CD4-positive, alpha-beta memory T cell (primary cell): Measurements from ENCODE around the gene PTPRD. TPM values are rescaled to one million over a fixed set of nuclear protein-coding genes. Genes with fewer than 3 reads are reported as not detected.

Source experiments
- CTCF ChIA-PET: fragments of 350-600 bp; sonication (Branson Sonifier 250); formaldehyde crosslinking; loops from one replicate; lab custom pipeline; 2021; ENCODE audit warnings: inconsistent platforms; ENCODE audit not compliant: partially characterized antibody; lab: Charles Lee
- POLR2A ChIA-PET: fragments of 350-600 bp; sonication (Branson Sonifier 250); formaldehyde crosslinking; loops from one replicate; lab custom pipeline; 2021; ENCODE audit not compliant: partially characterized antibody; lab: Charles Lee
- DNase-seq, 5 donors: peaks; one replicate each; pipeline versions ENCODE4 v3.0.0 to v3.0.0-alpha.2; 2020 to 2022; ENCODE audit warnings: mixed read lengths in 1 of 5
- H3K27ac ChIP-seq: one replicate; pipeline ENCODE4 v1.7.0; 2013; ENCODE audit warnings: low read depth, low read length
- H3K27me3 ChIP-seq: 2 replicates; pipeline ENCODE4 v1.7.0; 2013; ENCODE audit warnings: mild to moderate bottlenecking, low read length, moderate library complexity; ENCODE audit not compliant: insufficient read depth
- H3K36me3 ChIP-seq: 2 replicates; pipeline ENCODE4 v1.7.0; 2013; ENCODE audit warnings: mild to moderate bottlenecking, low read length, moderate library complexity; ENCODE audit not compliant: insufficient read depth
- H3K4me1 ChIP-seq: 2 replicates; pipeline ENCODE4 v1.7.0; 2013; ENCODE audit warnings: mild to moderate bottlenecking, low read length, moderate library complexity; ENCODE audit not compliant: insufficient read depth
- H3K4me3 ChIP-seq, 2 donors: one replicate each; pipeline ENCODE4 v1.7.0; 2013; ENCODE audit warnings: low read length in 2 of 2, mild to moderate bottlenecking in 1 of 2
- H3K9me3 ChIP-seq, 2 donors: one replicate each; pipeline ENCODE4 v1.7.0; 2013; ENCODE audit warnings: low read length in 2 of 2, control low read depth in 1 of 2; ENCODE audit not compliant: control insufficient read depth in 1 of 2
- H3K27ac Mint-ChIP-seq, 7 donors: one replicate each; pipeline ENCODE4 v1.8.0; 2020 to 2021; ENCODE audit warnings: mixed read lengths in 7 of 7, mild to moderate bottlenecking in 6 of 7, inconsistent platforms in 3 of 7, moderate library complexity in 3 of 7
- H3K27me3 Mint-ChIP-seq, 2 donors: one replicate each; pipeline ENCODE4 v1.8.0; 2020 to 2021; ENCODE audit warnings: mixed read lengths in 2 of 2
- H3K36me3 Mint-ChIP-seq, 2 donors: one replicate each; pipeline ENCODE4 v1.8.0; 2020 to 2021; ENCODE audit warnings: mixed read lengths in 2 of 2, inconsistent platforms in 1 of 2, mild to moderate bottlenecking in 1 of 2
- H3K4me1 Mint-ChIP-seq, 4 donors: one replicate each; pipeline ENCODE4 v1.8.0; 2020 to 2021; ENCODE audit warnings: mixed read lengths in 4 of 4, mild to moderate bottlenecking in 1 of 4
- H3K4me3 Mint-ChIP-seq, 8 donors: one replicate each; pipeline ENCODE4 v1.8.0; 2020 to 2021; ENCODE audit warnings: mixed read lengths in 8 of 8, mild to moderate bottlenecking in 7 of 8, moderate library complexity in 6 of 8, inconsistent platforms in 3 of 8
- H3K9me3 Mint-ChIP-seq, 8 donors: one replicate each; pipeline ENCODE4 v1.8.0; 2020 to 2021; ENCODE audit warnings: mixed read lengths in 8 of 8, mild to moderate bottlenecking in 5 of 8, inconsistent platforms in 3 of 8, moderate library complexity in 1 of 8
- intact Hi-C: fragments of 100-400 bp; cut with micrococcal nuclease; formaldehyde crosslinking; loops from one replicate; pipeline ENCODE4 v1.15.1; 2023
- polyA plus RNA-seq, 2 donors: library from polyadenylated mRNA; unstranded; fragments of 300-500 nt; fragmentation: Illumina TruSeq; gene quantifications; one replicate each; pipeline ENCODE4 v1.2.3, GENCODE V29; 2021
- total RNA-seq, 2 experiments: library from RNA; stranded (reverse); gene quantifications; one replicate each; pipeline ENCODE4 v1.2.3, GENCODE V29; 2021

The PTPRD gene
- total and polyA plus RNA-seq, 4 experiments from 2014 or later, result not detected

DNA sequence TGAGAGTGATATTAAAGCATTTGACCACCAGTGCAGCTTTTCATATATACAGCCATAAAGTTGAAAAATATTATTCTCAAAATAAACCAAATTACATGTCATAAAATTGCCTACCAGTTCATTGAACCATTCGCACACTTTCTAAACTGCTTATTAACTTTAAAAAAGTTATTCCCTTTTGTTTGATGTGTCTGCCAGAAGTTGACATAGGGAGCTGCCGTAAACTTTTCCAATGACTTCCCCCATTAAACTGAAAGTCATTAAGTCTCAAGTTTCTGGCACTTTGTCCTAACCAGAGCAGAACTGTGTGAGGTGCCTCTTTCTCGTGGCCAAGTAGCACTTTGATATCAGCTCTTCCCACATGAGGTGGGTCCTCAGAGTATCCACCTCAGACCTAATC is 2231.2 kb downstream of the PTPRD start:
- Histone ChIP-seq H3K27ac (no peak overlapping the region), H3K4me1 (no peaks in the 10 kb centered on the region), H3K36me3 (no peaks in the 10 kb centered on the region), H3K9me3 (no peaks in the 10 kb centered on the region), H3K27me3 (no peaks in the 10 kb centered on the region), H3K4me3 (no peak overlapping the region)
- ChIA-PET CTCF (no interaction called here), POLR2A (no interaction called here)
- H3K36me3 Mint-ChIP-seq, result no peaks in the 10 kb centered on the region
- intact Hi-C loops, result no loop called here
- H3K4me3 Mint-ChIP-seq, result no peak overlapping the region
- no peak overlapping the region for H3K27ac Mint-ChIP-seq
- H3K4me1 Mint-ChIP-seq, result no peaks in the 10 kb centered on the region
- H3K27me3 Mint-ChIP-seq, result no peaks in the 10 kb centered on the region
- DNase-seq, result no peak
- no peaks in the 10 kb centered on the region for H3K9me3 Mint-ChIP-seq

DNA sequence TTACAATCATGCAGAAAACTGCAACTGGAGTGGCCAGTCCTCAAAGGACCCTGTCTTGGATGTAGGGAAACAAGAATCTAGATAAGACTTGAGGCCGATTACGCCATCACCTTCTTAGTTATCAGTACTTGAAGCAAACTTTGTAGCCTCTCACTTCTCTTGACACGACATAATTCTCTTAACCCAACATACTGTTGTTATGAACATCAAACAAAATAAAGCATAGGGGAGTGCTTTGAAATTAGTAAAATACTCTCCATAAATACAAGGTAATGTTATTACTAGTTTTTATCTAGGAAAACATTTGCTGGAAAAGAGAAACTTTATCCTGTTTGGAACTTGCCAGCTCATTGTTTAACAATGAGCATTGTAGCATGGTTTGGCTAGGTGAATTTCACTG is 2238.3 kb downstream of the PTPRD start:
- Histone ChIP-seq H3K27me3 (no peaks in the 10 kb centered on the region), H3K9me3 (no peaks in the 10 kb centered on the region), H3K36me3 (no peaks in the 10 kb centered on the region), H3K4me3 (no peak overlapping the region), H3K4me1 (no peaks in the 10 kb centered on the region), H3K27ac (no peak overlapping the region)
- intact Hi-C loops, result no loop called here
- no peak for DNase-seq
- no peak overlapping the region for H3K4me3 Mint-ChIP-seq
- ChIA-PET CTCF (no interaction called here), POLR2A (no interaction called here)
- no peaks in the 10 kb centered on the region for H3K4me1 Mint-ChIP-seq
- H3K27me3 Mint-ChIP-seq, result no peaks in the 10 kb centered on the region
- no peak overlapping the region for H3K27ac Mint-ChIP-seq
- H3K36me3 Mint-ChIP-seq, result no peaks in the 10 kb centered on the region
- H3K9me3 Mint-ChIP-seq, result no peaks in the 10 kb centered on the region

DNA sequence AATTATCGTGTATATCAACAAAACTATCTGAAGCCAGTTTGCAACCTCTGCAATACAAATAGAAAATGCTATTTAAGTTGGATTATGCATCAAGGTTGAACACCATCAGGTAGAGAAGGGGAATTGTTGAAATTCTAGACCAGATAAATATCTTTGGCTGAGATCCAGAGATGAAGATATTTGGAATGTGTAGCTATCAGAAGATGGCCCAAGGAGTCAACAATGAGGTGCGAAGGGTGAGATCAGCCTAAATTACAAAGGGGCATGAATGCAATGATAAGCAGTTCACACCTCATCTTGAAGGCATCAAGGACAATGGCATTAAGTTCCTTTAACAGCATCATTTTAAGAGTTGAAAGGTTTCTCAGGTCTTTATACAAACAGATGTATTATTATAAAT is 2241.1 kb downstream of the PTPRD start:
- Mint-ChIP-seq H3K9me3 (no peaks in the 10 kb centered on the region), H3K27me3 (no peaks in the 10 kb centered on the region), H3K4me3 (no peak overlapping the region), H3K27ac (no peak overlapping the region), H3K36me3 (no peaks in the 10 kb centered on the region), H3K4me1 (no peaks in the 10 kb centered on the region)
- Histone ChIP-seq H3K36me3 (no peaks in the 10 kb centered on the region), H3K27me3 (no peaks in the 10 kb centered on the region), H3K9me3 (no peaks in the 10 kb centered on the region), H3K27ac (no peak overlapping the region), H3K4me3 (no peak overlapping the region), H3K4me1 (no peaks in the 10 kb centered on the region)
- ChIA-PET POLR2A (no interaction called here), CTCF (no interaction called here)
- intact Hi-C loops, result no loop called here
- DNase-seq, result no peak

DNA sequence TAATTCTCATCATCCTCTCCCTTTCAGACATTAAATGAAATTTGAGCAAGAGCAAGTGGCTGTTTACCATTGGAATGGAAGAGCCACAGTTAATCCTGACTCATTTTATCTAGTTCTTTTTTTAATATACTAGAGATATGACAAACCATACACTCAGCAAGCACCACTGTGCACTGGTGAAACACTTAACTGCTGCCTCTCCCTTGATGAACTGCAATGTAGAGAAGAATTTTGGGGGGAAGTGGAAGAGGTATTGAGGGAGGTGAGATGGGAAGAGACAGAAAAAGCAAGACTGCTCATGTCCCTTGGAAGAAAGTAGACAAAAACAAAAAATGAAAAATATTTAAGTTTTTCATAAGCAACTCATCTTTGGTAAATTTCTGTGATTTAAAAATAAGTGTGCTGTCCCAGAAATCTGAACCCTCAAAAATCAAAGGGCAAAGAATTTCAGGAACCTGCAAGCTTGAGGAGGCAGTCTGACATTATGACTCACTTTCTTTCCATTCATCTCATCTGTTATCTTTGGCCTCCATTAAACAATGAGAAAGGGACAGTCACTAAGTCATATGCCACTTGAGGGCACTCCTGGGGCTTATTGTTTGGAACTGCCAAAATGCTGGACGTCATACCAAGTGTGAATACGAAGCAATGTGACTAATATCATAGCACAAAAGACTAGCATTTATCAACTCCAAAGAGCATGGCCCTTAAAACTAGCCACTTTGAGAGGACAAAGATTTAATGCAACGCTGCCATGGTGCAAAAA is 2246.5 kb downstream of the PTPRD start:
- Mint-ChIP-seq H3K9me3 (no peaks in the 10 kb centered on the region), H3K27me3 (no peaks in the 10 kb centered on the region), H3K27ac (no peak overlapping the region), H3K4me3 (no peak overlapping the region), H3K36me3 (no peaks in the 10 kb centered on the region), H3K4me1 (no peaks in the 10 kb centered on the region)
- Histone ChIP-seq H3K27ac (no peak overlapping the region), H3K9me3 (no peaks in the 10 kb centered on the region), H3K4me3 (no peak overlapping the region), H3K27me3 (no peaks in the 10 kb centered on the region), H3K4me1 (no peaks in the 10 kb centered on the region), H3K36me3 (no peaks in the 10 kb centered on the region)
- intact Hi-C loops, result no loop called here
- POLR2A ChIA-PET, result no interaction called here
- CTCF ChIA-PET, result no interaction called here
- DNase-seq, result no peak

DNA sequence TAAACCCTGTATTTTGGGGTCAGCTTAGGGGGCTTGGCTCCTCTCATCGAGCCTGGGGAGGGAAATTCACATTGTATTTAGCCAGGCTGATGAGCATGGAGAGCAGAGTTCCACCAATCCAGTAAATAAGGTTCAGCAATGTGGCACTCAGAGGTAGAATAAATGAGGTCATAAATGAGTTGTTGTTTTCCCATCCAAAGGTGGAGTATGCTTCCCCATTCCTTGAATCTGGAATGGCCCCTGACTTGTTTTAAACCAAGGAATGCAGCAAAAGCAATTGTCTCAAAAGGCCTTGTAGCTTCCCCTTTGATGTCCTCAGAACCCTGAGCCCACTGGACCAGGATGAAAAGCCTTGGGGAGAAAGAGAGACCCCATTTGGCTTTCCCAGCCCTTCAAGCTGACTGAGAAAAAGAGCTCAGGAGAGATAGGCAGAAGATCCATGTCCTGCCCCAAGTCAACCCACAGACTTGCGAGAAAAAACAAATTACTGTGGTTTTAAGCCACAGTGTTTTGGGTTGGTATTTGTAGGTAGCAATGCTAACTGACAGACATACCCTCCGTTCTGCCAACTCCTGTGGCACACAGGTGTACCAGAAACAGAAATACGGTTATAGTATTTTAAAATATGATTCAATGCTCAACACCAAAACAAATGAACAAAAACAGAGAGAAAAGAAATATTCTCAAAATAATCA is 2247.2 kb downstream of the PTPRD start:
- Histone ChIP-seq H3K27ac (no peak overlapping the region), H3K27me3 (no peaks in the 10 kb centered on the region), H3K9me3 (no peaks in the 10 kb centered on the region), H3K4me3 (no peak overlapping the region), H3K4me1 (no peaks in the 10 kb centered on the region), H3K36me3 (no peaks in the 10 kb centered on the region)
- H3K27me3 Mint-ChIP-seq, result no peaks in the 10 kb centered on the region
- CTCF ChIA-PET, result no interaction called here
- no peaks in the 10 kb centered on the region for H3K4me1 Mint-ChIP-seq
- no peak overlapping the region for H3K27ac Mint-ChIP-seq
- POLR2A ChIA-PET, result no interaction called here
- no peaks in the 10 kb centered on the region for H3K36me3 Mint-ChIP-seq
- intact Hi-C loops, result no loop called here
- no peaks in the 10 kb centered on the region for H3K9me3 Mint-ChIP-seq
- H3K4me3 Mint-ChIP-seq, result no peak overlapping the region
- DNase-seq, result no peak

DNA sequence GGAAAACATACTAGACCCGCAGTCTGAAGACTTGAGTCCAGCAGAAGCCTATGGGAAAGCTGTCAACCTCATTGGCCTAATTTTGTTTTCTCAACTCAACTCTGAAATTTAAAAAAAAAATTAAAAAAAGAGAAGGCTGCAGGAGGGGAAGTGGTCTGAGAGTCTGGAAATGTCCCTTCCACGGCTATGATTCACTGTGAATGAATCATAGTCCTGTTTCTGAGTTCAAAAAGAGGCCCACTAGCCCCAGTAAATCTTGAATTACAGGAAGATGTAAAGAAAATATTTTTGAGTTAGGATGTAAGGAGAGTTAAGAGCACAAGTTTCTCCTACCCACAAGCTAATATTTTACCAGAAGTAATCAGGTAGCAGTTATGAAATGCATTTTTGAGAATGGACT is 2247.8 kb downstream of the PTPRD start:
- no peaks in the 10 kb centered on the region for H3K36me3 Mint-ChIP-seq
- no peak for DNase-seq
- H3K9me3 Mint-ChIP-seq, result no peaks in the 10 kb centered on the region
- H3K9me3 ChIP-seq, result no peaks in the 10 kb centered on the region
- H3K36me3 ChIP-seq, result no peaks in the 10 kb centered on the region
- no peaks in the 10 kb centered on the region for H3K4me1 Mint-ChIP-seq
- no peaks in the 10 kb centered on the region for H3K27me3 Mint-ChIP-seq
- H3K27ac Mint-ChIP-seq, result no peak overlapping the region
- ChIA-PET CTCF (no interaction called here), POLR2A (no interaction called here)
- H3K4me3 Mint-ChIP-seq, result no peak overlapping the region
- intact Hi-C loops, result no loop called here
- no peaks in the 10 kb centered on the region for H3K27me3 ChIP-seq
- H3K4me1 ChIP-seq, result no peaks in the 10 kb centered on the region
- no peak overlapping the region for H3K4me3 ChIP-seq
- no peak overlapping the region for H3K27ac ChIP-seq

DNA sequence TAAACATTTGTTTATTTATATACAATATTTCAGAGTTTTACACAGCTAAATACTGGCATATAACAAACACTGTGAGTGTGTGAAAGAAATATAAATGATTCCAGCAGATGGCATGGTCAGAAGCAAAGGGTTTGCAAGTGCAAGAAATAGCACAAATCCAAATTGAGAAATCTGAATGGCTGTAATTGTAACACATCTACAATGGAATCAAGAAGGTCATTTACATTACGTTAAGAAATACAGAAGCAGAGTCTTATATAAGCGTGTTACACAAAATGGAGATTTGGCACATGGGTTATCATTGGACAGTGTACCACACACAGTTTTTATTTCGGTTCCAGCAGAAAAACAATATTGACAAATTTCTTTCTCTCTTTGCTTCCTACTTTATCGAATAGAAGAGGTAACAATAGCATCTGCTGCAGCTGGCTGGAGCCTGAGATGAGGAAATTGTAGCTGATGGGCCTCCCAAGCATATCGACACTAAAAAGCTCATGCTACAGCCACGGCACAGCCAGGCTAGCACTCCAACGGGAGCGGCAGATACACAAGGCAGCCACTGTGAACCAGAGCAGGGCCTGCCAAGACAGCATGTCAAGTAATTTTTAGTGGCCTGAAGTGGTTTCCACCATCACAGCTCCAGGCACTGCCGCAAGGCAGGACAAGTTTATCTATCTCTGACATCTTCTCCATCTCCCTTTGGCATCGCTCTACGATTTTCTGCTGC is 2248.6 kb downstream of the PTPRD start:
- H3K27ac ChIP-seq, result no peak overlapping the region
- H3K27me3 ChIP-seq, result no peaks in the 10 kb centered on the region
- H3K4me1 ChIP-seq, result no peaks in the 10 kb centered on the region
- ChIA-PET POLR2A (no interaction called here), CTCF (no interaction called here)
- H3K9me3 Mint-ChIP-seq, result no peaks in the 10 kb centered on the region
- no peak overlapping the region for H3K27ac Mint-ChIP-seq
- H3K9me3 ChIP-seq, result no peaks in the 10 kb centered on the region
- H3K4me3 Mint-ChIP-seq, result no peak overlapping the region
- DNase-seq, result no peak
- no peak overlapping the region for H3K4me3 ChIP-seq
- intact Hi-C loops, result no loop called here
- H3K36me3 Mint-ChIP-seq, result no peaks in the 10 kb centered on the region
- no peaks in the 10 kb centered on the region for H3K4me1 Mint-ChIP-seq
- no peaks in the 10 kb centered on the region for H3K27me3 Mint-ChIP-seq
- no peaks in the 10 kb centered on the region for H3K36me3 ChIP-seq
